Measurements from ENCODE around the gene PTPRG. TPM values are rescaled to one million over a fixed set of nuclear protein-coding genes. Genes with fewer than 3 reads are reported as not detected.

Gene PTPRG
- total and polyA plus RNA-seq, 10 of the 15 experiments (the other 5 are each of a cell fraction or from before 2014, with no cell fraction given): 0.29 to 20.7 (median 1.4) TPM

DNA sequence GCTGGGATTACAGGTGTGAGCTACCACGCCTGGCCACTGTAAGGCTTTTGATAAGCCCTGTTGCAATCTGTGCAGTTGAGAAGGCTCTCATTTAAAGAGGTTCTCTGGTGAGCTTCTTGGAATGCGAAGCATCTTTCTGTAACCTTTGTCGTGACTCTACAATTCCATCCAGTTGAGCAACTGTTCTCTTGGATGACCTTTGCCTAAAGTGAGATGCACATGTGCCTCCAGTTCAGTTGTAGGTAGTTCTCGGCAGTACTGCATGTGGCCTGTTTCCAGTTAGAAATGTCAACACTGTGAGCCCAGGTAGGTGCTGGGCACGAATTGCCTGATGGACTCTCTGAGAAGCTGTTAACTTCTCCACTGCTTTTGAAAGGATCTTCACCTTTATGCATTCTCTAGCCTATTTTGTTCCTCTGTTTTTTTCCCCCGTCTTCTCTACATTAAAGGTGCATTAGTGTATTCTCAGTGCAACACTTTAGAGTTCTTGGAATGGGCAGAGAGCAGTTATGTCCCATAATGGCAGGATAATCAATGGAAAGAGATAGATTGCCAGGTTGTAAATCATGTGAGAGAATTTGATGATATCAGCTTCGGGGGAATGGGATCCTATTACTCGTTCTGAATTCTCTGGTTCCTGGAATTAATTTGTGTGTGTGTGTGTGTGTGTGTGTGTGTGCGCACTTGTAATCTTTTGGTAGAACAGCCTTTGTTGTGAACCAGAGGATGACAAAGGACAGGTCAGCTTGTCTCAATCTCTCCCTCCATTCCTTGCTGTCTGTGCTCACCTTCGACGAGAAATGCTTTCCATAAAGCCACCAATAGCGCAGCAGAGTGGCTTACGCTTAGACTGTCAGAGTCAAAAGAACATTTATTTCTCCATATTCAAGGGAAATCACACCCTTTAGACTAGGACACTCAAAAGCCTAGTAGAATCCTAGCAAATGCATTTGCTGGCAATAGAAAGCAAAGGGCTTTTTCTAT lies 51.1 kb downstream of the PTPRG start:
- no peaks in the 10 kb centered on the region for H3K9me3 ChIP-seq (replicated peaks; ENCODE audit: control insufficient read depth, insufficient read depth, low read length)
- no peaks in the 10 kb centered on the region for H4K20me1 ChIP-seq (ENCODE audit: control insufficient read depth, insufficient read depth)
- no peaks in the 10 kb centered on the region for H3K79me2 ChIP-seq (ENCODE audit: control insufficient read depth, insufficient read depth, low read length)
- no peaks in the 10 kb centered on the region for H3K36me3 ChIP-seq (ENCODE audit: control insufficient read depth in 2 of 2, insufficient read depth in 2 of 2, low read length in 1 of 2)
- no TSS peak for BruUV-seq (replicated peaks)
- no peak for DNase-seq (ENCODE audit: low read depth, low spot score)
- no peak overlapping the region for H3K4me3 ChIP-seq
- no peak overlapping the region for H3K4me2 ChIP-seq (ENCODE audit: control insufficient read depth, insufficient read depth)
- no peak overlapping the region for H3K9ac ChIP-seq (ENCODE audit: control insufficient read depth, insufficient read depth, low read length)
- no peaks in the 10 kb centered on the region for H3K4me1 ChIP-seq (ENCODE audit: control insufficient read depth, insufficient read depth, low read length)
- POLR2A ChIA-PET: interaction anchor here (1.3 kb wide), 1 partner anchor 17 kb away, joined by 3 read pairs; no protein-coding TSS in a partner anchor
- SMC1A ChIA-PET (ENCODE audit: uncharacterized antibody, unreplicated experiment): interaction anchor here (0.6 to 2.0 kb wide), 2 partner anchors 47 to 141 kb away, joined by 3 to 5 read pairs; no protein-coding TSS in a partner anchor
- RAD21 ChIA-PET (ENCODE audit: unreplicated experiment): no interaction called here
- H2AFZ ChIP-seq (ENCODE audit: control insufficient read depth, low read depth, low read length): no peak overlapping the region
- CTCF ChIA-PET: interaction anchor here (0.7 to 1.0 kb wide), 2 partner anchors 49 to 244 kb away, joined by 3 read pairs; no protein-coding TSS in a partner anchor
- intact Hi-C loops (cut with micrococcal nuclease; ENCODE audit: unreplicated experiment): no loop called here
- in situ Hi-C loops (cut with MboI): no loop called here
- no peak for FAIRE-seq
- ATAC-seq: no peak
- H3K27me3 ChIP-seq (replicated peaks in 1 of 2; ENCODE audit: control insufficient read depth in 2 of 2, insufficient read depth in 2 of 2, low read length in 1 of 2): no peaks in the 10 kb centered on the region
- 22% methylated on average over 13 of the region's 13 CpGs for WGBS (ENCODE audit: insufficient coverage, insufficient replicate concordance, low lambda C conversion rate, missing lambda C conversion rate)
- no peak overlapping the region for H3K27ac ChIP-seq (ENCODE audit: control insufficient read depth, insufficient read depth)
- TF ChIP-seq ZNF274 (IDR thresholded peaks at IDR 0.05; ENCODE audit: insufficient read depth, insufficient read length): no peak
- TF ChIP-seq RFX5 (IDR thresholded peaks at IDR 0.05; ENCODE audit: low read depth, low read length): no peak
- TF ChIP-seq CREB1 (IDR thresholded peaks at IDR 0.05; ENCODE audit: low read depth): no peak
- no peak for TF ChIP-seq SMARCA5 (IDR thresholded peaks at IDR 0.05)
- no peak for TF ChIP-seq ZNF622 (IDR thresholded peaks at IDR 0.05)
- no peak for TF ChIP-seq HDGF (IDR thresholded peaks at IDR 0.05)
- TF ChIP-seq POLR2A (IDR thresholded peaks at IDR 0.05; ENCODE audit: low read depth, low read length): no peak
- no peak for TF ChIP-seq RB1 (IDR thresholded peaks at IDR 0.05; ENCODE audit: borderline replicate concordance)
- TF ChIP-seq MYB (IDR thresholded peaks at IDR 0.05; ENCODE audit: borderline replicate concordance, low read depth, low read length): no peak
- TF ChIP-seq, protein P1, sequence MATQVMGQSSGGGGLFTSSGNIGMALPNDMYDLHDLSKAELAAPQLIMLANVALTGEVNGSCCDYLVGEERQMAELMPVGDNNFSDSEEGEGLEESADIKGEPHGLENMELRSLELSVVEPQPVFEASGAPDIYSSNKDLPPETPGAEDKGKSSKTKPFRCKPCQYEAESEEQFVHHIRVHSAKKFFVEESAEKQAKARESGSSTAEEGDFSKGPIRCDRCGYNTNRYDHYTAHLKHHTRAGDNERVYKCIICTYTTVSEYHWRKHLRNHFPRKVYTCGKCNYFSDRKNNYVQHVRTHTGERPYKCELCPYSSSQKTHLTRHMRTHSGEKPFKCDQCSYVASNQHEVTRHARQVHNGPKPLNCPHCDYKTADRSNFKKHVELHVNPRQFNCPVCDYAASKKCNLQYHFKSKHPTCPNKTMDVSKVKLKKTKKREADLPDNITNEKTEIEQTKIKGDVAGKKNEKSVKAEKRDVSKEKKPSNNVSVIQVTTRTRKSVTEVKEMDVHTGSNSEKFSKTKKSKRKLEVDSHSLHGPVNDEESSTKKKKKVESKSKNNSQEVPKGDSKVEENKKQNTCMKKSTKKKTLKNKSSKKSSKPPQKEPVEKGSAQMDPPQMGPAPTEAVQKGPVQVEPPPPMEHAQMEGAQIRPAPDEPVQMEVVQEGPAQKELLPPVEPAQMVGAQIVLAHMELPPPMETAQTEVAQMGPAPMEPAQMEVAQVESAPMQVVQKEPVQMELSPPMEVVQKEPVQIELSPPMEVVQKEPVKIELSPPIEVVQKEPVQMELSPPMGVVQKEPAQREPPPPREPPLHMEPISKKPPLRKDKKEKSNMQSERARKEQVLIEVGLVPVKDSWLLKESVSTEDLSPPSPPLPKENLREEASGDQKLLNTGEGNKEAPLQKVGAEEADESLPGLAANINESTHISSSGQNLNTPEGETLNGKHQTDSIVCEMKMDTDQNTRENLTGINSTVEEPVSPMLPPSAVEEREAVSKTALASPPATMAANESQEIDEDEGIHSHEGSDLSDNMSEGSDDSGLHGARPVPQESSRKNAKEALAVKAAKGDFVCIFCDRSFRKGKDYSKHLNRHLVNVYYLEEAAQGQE (IDR thresholded peaks at IDR 0.05; ENCODE audit: low read depth, low read length): no peak
- TF ChIP-seq RCOR1 (conservative IDR thresholded peaks at IDR 0.05; ENCODE audit: low read depth, low read length): no peak
- no peak for TF ChIP-seq PBX3 (IDR thresholded peaks at IDR 0.05; ENCODE audit: insufficient replicate concordance, low read depth, low read length)
- no peak for TF ChIP-seq ZNF207 (IDR thresholded peaks at IDR 0.05; ENCODE audit: borderline replicate concordance)
- TF ChIP-seq SMC3 (IDR thresholded peaks at IDR 0.05; ENCODE audit: borderline replicate concordance, low read length): no peak
- TF ChIP-seq BCLAF1 (IDR thresholded peaks at IDR 0.05): no peak
